Liver (tissue), 9 donors: ENCODE data around the gene INSYN2B. TPM values are rescaled to one million over a fixed set of nuclear protein-coding genes. Genes with fewer than 3 reads are reported as not detected.

Experiments used
- DNase-seq: peaks from one replicate; pipeline ENCODE4 v3.0.0-alpha.2; 2017; ENCODE audit warnings: low spot score
- H3K27ac ChIP-seq, 2 donors: one replicate each; pipeline ENCODE4 v1.7.0; 2013; ENCODE audit warnings: inconsistent platforms in 2 of 2, low read length in 2 of 2, control low read depth in 1 of 2, low read depth in 1 of 2, mild to moderate bottlenecking in 1 of 2
- H3K27me3 ChIP-seq, 4 donors: one replicate each; pipeline versions ENCODE4 v1.6.1 to v1.7.0; 2013; ENCODE audit warnings: low read length in 3 of 4, inconsistent platforms in 1 of 4, mild to moderate bottlenecking in 1 of 4, moderate library complexity in 1 of 4; ENCODE audit not compliant: control insufficient read depth in 4 of 4, insufficient read depth in 4 of 4
- H3K36me3 ChIP-seq, 4 donors: one replicate each; pipeline versions ENCODE4 v1.6.1 to v1.7.0; 2013; ENCODE audit warnings: low read length in 3 of 4, mild to moderate bottlenecking in 3 of 4, low read depth in 1 of 4, moderate library complexity in 1 of 4; ENCODE audit not compliant: control insufficient read depth in 4 of 4, insufficient read depth in 3 of 4
- H3K4me1 ChIP-seq, 4 donors: one replicate each; pipeline versions ENCODE4 v1.6.1 to v1.7.0; 2013; ENCODE audit warnings: low read length in 3 of 4, mild to moderate bottlenecking in 3 of 4, moderate library complexity in 1 of 4; ENCODE audit not compliant: control insufficient read depth in 4 of 4, insufficient read depth in 4 of 4
- H3K4me3 ChIP-seq, 3 donors: one replicate each; pipeline versions ENCODE4 v1.6.1 to v1.7.0; 2013; ENCODE audit warnings: low read length in 3 of 3, control low read depth in 1 of 3, low read depth in 1 of 3, mild to moderate bottlenecking in 1 of 3
- H3K9ac ChIP-seq, 2 donors: one replicate each; pipeline ENCODE4 v1.7.0; 2013; ENCODE audit warnings: low read length in 2 of 2, mild to moderate bottlenecking in 2 of 2, moderate library complexity in 2 of 2, control low read depth in 1 of 2, low read depth in 1 of 2
- H3K9me3 ChIP-seq, 4 donors: one replicate each; pipeline versions ENCODE4 v1.6.1 to v1.7.0; 2013; ENCODE audit warnings: low read length in 3 of 4; ENCODE audit not compliant: control insufficient read depth in 4 of 4
- ATF3 ChIP-seq: IDR thresholded peaks from 2 replicates; pipeline ENCODE4 v1.6.1; 2016; ENCODE audit warnings: antibody characterized with exemption
- CTCF ChIP-seq: fragments of 150-350 bp; IDR thresholded peaks from 2 replicates; pipeline ENCODE4 v1.5.1; 2017; ENCODE audit warnings: improper control_type of control experiment, low read depth, low read length; ENCODE audit not compliant: missing input control
- EGR1 ChIP-seq, 2 donors: IDR thresholded peaks; 2 replicates each; pipeline ENCODE4 v1.6.1; 2016 to 2018; ENCODE audit warnings: antibody characterized with exemption in 2 of 2, low read depth in 2 of 2
- FOXA1 ChIP-seq: IDR thresholded peaks from 2 replicates; pipeline ENCODE4 v1.6.1; 2016; ENCODE audit warnings: antibody characterized with exemption
- FOXA2 ChIP-seq: IDR thresholded peaks from 2 replicates; pipeline ENCODE4 v1.6.1; 2016; ENCODE audit warnings: antibody characterized with exemption
- GABPA ChIP-seq, 2 donors: IDR thresholded peaks in 1 of 2; conservative IDR thresholded peaks in 1 of 2; 2 replicates each; pipeline ENCODE4 v1.6.1; 2016; ENCODE audit warnings: antibody characterized with exemption in 2 of 2, mild to moderate bottlenecking in 1 of 2, moderate library complexity in 1 of 2
- HNF4A ChIP-seq, 2 donors: conservative IDR thresholded peaks; 2 replicates each; pipeline ENCODE4 v1.6.1; 2016; ENCODE audit warnings: antibody characterized with exemption in 2 of 2, mild to moderate bottlenecking in 2 of 2
- HNF4G ChIP-seq: IDR thresholded peaks from 2 replicates; pipeline ENCODE4 v1.6.1; 2016; ENCODE audit warnings: antibody characterized with exemption
- JUND ChIP-seq, 2 donors: IDR thresholded peaks; 2 replicates each; pipeline ENCODE4 v1.6.1; 2016; ENCODE audit warnings: antibody characterized with exemption in 2 of 2
- NR2F2 ChIP-seq: IDR thresholded peaks from 2 replicates; pipeline ENCODE4 v1.6.1; 2016; ENCODE audit warnings: antibody characterized with exemption
- RAD21 ChIP-seq, 2 donors: IDR thresholded peaks; 2 replicates each; pipeline ENCODE4 v1.6.1; 2016; ENCODE audit warnings: antibody characterized with exemption in 2 of 2, mild to moderate bottlenecking in 2 of 2
- RXRA ChIP-seq, 2 donors: IDR thresholded peaks; 2 replicates each; pipeline ENCODE4 v1.6.1; 2017 to 2018; ENCODE audit warnings: antibody characterized with exemption in 2 of 2, mild to moderate bottlenecking in 1 of 2
- SP1 ChIP-seq: IDR thresholded peaks from 2 replicates; pipeline ENCODE4 v1.6.1; 2018; ENCODE audit warnings: antibody characterized with exemption, mild to moderate bottlenecking
- TAF1 ChIP-seq: conservative IDR thresholded peaks from 2 replicates; pipeline ENCODE4 v1.6.1; 2016; ENCODE audit warnings: antibody characterized with exemption, mild to moderate bottlenecking
- YY1 ChIP-seq: IDR thresholded peaks from 2 replicates; pipeline ENCODE4 v1.6.1; 2016; ENCODE audit warnings: antibody characterized with exemption, mild to moderate bottlenecking
- WGBS: extraction: QIAGEN DNeasy Blood & Tissue Kit; methylation state at CpG from one replicate; pipeline ENCODE4 v1.1.7; 2013; 5-methylcytosine and 5-hydroxymethylcytosine counted together
- polyA plus RNA-seq, 2 donors: library from polyadenylated mRNA; stranded (reverse) in 1 of 2; unstranded in 1 of 2; fragments of 200-250 nt in 1 of 2; fragments of >200 nt in 1 of 2; fragmentation: Nextera tagmentation in 1 of 2; extraction: Ambion mirVana in 1 of 2; gene quantifications; one replicate each; pipeline versions ENCODE4 v1.2.1 to v1.2.3, GENCODE V29; 2013 to 2015
- total RNA-seq, 2 donors: library from RNA; depleted of rRNA; stranded (reverse); fragments of >200 nt; gene quantifications; one replicate each; pipeline ENCODE4 v1.2.3, GENCODE V29; 2014
- TF ChIP-seq, protein P1 (sequence below): IDR thresholded peaks from 2 replicates; pipeline ENCODE4 v1.6.1; 2016; ENCODE audit warnings: antibody characterized with exemption
- TF ChIP-seq, protein P2 (sequence below): IDR thresholded peaks from 2 replicates; pipeline ENCODE4 v1.6.1; 2016; ENCODE audit warnings: antibody characterized with exemption
- TF ChIP-seq, protein P3 (sequence below): IDR thresholded peaks from 2 replicates; pipeline ENCODE4 v1.6.1; 2016; ENCODE audit warnings: antibody characterized with exemption, mild to moderate bottlenecking
- donor health status: healthy.
- donor health status: healthy.
- donor health status: healthy.
- donor health status: healthy.
- donor health status: healthy.

The INSYN2B gene
- total and polyA plus RNA-seq, 4 donors: 0.08 to 0.33 (median 0.13) TPM; not detected in 1

- H3K9ac ChIP-seq: no peak overlapping the region
- TF ChIP-seq FOXA2: no peak
- no peak for TF ChIP-seq JUND (IDR thresholded peaks at IDR 0.05)
- no peak for TF ChIP-seq EGR1 (IDR thresholded peaks at IDR 0.05; ENCODE audit: low read depth in 2 of 2)
- TF ChIP-seq GABPA (IDR thresholded peaks at IDR 0.05 in 1 of 2, conservative IDR thresholded peaks at IDR 0.05 in 1 of 2): no peak
- no peak for TF ChIP-seq HNF4A (conservative IDR thresholded peaks at IDR 0.05)
- no peak for TF ChIP-seq YY1
- TF ChIP-seq RAD21 (IDR thresholded peaks at IDR 0.05): no peak
- TF ChIP-seq CTCF: no peak
- TF ChIP-seq FOXA1: no peak
- no peak for TF ChIP-seq TAF1
- TF ChIP-seq, protein P1, sequence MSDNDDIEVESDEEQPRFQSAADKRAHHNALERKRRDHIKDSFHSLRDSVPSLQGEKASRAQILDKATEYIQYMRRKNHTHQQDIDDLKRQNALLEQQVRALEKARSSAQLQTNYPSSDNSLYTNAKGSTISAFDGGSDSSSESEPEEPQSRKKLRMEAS: no peak
- no peak for TF ChIP-seq NR2F2
- no peak for TF ChIP-seq ATF3
- no peak for TF ChIP-seq RXRA (IDR thresholded peaks at IDR 0.05)
- no peak for TF ChIP-seq SP1
- TF ChIP-seq, protein P2, sequence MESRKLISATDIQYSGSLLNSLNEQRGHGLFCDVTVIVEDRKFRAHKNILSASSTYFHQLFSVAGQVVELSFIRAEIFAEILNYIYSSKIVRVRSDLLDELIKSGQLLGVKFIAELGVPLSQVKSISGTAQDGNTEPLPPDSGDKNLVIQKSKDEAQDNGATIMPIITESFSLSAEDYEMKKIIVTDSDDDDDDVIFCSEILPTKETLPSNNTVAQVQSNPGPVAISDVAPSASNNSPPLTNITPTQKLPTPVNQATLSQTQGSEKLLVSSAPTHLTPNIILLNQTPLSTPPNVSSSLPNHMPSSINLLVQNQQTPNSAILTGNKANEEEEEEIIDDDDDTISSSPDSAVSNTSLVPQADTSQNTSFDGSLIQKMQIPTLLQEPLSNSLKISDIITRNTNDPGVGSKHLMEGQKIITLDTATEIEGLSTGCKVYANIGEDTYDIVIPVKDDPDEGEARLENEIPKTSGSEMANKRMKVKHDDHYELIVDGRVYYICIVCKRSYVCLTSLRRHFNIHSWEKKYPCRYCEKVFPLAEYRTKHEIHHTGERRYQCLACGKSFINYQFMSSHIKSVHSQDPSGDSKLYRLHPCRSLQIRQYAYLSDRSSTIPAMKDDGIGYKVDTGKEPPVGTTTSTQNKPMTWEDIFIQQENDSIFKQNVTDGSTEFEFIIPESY: no peak
- H3K27ac ChIP-seq: no peak overlapping the region
- H3K9me3 ChIP-seq: no peaks in the 10 kb centered on the region
- H3K36me3 ChIP-seq: no peaks in the 10 kb centered on the region
- 80% methylated on average over 1 of the region's 1 CpG for WGBS
- H3K27me3 ChIP-seq: no peaks in the 10 kb centered on the region
- H3K4me1 ChIP-seq: no peaks in the 10 kb centered on the region
- H3K4me3 ChIP-seq: no peak overlapping the region
- no peak for DNase-seq
Measured at GRCh38 chr5:169831331-169831730, 149.0 kb downstream of the INSYN2B start.

DNA sequence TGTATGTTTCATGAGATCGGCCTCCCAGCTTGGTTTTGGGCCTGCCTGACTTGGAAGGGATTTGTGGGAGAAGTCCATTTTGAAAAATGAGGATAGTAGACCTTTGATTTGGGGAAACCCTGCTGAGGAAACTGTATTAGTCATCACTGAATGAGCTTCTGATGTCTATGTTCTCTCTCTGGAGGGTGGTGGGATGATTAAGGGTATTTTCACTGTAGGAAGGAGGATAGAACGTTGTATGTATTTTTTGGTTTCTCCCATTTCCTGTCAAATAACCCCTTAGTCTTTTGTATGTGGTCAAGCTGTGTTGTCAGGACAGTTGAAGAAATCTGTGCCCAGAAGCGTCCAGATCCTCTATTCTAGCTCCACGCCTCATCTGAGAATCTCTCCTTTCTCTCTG lies 151.9 kb downstream of the INSYN2B start:
- Histone ChIP-seq H3K27me3 (no peaks in the 10 kb centered on the region), H3K27ac (no peak overlapping the region), H3K9ac (no peak overlapping the region), H3K4me1 (no peaks in the 10 kb centered on the region), H3K4me3 (no peak overlapping the region), H3K9me3 (no peaks in the 10 kb centered on the region), H3K36me3 (no peaks in the 10 kb centered on the region)
- TF ChIP-seq RAD21 (IDR thresholded peaks at IDR 0.05) (no peak), FOXA2 (no peak), HNF4G (no peak), FOXA1 (no peak), NR2F2 (no peak), TAF1 (no peak)
- TF ChIP-seq, protein P3, sequence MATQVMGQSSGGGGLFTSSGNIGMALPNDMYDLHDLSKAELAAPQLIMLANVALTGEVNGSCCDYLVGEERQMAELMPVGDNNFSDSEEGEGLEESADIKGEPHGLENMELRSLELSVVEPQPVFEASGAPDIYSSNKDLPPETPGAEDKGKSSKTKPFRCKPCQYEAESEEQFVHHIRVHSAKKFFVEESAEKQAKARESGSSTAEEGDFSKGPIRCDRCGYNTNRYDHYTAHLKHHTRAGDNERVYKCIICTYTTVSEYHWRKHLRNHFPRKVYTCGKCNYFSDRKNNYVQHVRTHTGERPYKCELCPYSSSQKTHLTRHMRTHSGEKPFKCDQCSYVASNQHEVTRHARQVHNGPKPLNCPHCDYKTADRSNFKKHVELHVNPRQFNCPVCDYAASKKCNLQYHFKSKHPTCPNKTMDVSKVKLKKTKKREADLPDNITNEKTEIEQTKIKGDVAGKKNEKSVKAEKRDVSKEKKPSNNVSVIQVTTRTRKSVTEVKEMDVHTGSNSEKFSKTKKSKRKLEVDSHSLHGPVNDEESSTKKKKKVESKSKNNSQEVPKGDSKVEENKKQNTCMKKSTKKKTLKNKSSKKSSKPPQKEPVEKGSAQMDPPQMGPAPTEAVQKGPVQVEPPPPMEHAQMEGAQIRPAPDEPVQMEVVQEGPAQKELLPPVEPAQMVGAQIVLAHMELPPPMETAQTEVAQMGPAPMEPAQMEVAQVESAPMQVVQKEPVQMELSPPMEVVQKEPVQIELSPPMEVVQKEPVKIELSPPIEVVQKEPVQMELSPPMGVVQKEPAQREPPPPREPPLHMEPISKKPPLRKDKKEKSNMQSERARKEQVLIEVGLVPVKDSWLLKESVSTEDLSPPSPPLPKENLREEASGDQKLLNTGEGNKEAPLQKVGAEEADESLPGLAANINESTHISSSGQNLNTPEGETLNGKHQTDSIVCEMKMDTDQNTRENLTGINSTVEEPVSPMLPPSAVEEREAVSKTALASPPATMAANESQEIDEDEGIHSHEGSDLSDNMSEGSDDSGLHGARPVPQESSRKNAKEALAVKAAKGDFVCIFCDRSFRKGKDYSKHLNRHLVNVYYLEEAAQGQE: no peak
- 80% methylated on average over 4 of the region's 4 CpGs for WGBS
- DNase-seq: no peak
